ENCODE measurements around the gene ZNF74. TPM values are rescaled to one million over a fixed set of nuclear protein-coding genes. Genes with fewer than 3 reads are reported as not detected.
A peak's percentile ranks its signal among the peaks of the same experiment; 100 is the strongest.
"Not testable (repeated sequence)": the region's sequence is repeated elsewhere in the genome, so short reads cannot be mapped to it uniquely, and the experiment has no call there.

ZNF74 gene
- total RNA-seq, 1 experiment from 2014 or later: 19.5 TPM

GRCh38 chr22:20407829-20408228, 13.9 kb downstream of the ZNF74 start:
- in situ Hi-C loops (cut with HindIII; ENCODE audit: low pct_unique_long_range_greater_than_20kb, low sequenced_read_pairs): no loop called here
- DNase-seq (ENCODE audit: low read depth, low spot score): no peak

DNA sequence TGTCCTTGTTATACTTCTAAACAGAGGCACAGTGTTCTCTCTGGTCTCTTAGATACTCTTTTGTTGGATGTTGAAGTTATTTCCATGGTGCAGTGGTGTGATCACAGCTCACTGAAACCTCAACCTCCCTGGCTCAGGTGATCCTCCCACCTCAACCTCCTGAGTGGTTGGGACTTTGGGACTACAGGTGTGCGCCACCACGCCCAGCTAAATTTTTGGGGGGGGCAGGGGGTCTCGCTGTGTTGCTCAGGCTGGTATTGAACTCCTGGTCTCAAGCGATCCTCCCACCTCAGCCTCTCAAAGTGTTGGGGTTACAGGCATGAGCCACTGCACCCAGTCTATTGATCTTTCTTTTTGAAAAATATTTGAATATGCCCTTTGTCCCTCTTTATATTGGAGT, 14.9 kb downstream of the ZNF74 start:
- in situ Hi-C loops (cut with HindIII; ENCODE audit: low pct_unique_long_range_greater_than_20kb, low sequenced_read_pairs): no loop called here
- DNase-seq (ENCODE audit: low read depth, low spot score): no peak

DNA sequence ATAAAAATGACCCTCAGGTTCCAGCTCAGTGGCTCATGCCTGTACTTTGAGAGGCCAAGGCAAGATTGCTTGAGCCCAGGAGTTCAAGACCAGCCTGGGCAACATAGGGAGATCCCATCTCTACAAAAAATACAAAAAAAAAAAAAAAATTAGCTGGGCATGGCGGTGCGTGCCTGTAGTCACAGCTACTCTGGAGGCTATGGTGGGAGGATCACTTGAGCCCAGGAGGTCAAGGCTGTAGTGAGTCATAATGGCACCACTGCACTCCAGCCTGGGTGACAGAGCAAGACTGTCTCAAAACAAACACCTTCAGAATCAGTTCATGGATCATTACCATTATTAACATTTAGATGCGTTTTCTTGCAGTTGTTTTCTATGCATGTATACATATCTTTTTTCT, 15.4 kb downstream of the ZNF74 start:
- in situ Hi-C loops (cut with HindIII; ENCODE audit: low pct_unique_long_range_greater_than_20kb, low sequenced_read_pairs); DNase-seq (ENCODE audit: low read depth, low spot score): not testable (repeated sequence)

DNA sequence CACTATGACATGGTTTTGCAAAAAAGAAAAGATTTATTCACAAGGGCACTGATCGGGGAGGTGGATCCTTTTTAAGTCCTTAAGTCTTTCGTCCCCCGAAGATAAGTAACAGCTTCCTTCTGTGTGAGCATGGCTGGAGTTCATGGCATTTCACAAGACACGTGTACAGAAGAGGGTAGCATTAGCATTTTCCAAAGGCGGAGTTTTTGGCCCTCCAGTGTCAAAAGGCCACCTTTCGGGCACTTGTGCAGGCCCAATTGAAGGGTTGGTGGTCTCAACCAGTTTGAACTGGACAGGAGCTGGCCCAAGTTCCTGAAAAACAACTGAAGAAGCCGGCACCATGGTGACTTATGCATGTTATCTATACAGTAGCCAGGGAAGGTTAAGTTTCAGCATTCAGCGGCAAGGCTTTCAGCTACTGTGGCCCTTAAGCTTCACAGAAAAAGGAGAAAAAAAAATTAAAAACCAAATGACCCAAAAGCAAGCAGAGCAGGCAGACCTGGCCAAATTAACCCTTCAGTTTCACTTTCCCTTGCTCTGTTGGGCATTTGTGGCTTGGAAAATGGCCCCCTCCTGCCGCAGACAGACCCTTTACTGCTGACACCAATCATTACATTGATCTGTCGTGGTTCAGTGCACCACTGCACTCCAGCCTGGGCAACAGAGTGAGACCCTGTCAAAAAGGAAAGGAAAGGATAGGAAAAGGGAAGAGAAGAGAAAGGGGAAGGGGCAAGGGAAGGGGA, 18.7 kb downstream of the ZNF74 start:
- in situ Hi-C loops (cut with HindIII; ENCODE audit: low pct_unique_long_range_greater_than_20kb, low sequenced_read_pairs): no loop called here
- DNase-seq (ENCODE audit: low read depth, low spot score): no peak

DNA sequence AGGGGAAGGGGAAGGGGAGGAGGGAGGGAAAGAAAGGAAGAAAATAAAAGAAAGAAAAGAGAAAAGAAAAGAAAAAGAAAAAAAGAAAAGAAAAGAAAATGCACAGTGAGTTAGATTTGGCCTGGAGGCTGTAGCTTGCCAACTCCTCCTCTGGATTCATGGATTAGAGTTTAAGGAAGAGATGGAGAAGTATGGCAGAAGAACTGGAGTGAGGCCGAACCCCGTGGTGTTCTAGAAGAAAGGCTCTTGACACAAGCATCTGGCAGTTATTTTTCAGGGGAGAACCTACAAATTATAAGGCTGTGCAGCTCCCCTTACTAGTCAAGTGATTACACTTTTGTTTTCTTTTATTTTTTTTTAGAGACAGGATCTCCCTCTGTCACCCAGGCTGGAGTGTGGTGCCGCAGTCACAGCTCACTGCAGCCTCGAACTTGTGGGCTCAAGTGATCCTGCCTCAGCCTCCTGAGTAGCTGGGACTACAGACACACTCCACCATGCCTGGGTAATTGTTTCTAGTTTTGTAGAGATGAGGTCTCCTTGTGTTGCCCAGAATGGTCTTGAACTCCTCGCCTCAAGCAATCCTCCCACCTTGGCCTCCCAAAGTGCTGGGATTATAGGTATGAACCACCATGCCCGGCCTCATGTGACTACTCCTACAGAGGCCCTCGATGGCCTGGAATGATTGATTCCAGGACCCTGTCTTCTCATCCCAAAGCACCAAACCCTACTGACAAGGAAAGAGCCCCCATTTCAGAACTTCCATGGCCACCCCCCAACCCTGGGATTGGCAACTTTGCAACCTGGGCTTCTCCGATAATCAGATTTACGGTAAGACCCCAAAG, 19.5 kb downstream of the ZNF74 start:
- no peak for DNase-seq (ENCODE audit: low read depth, low spot score)
- in situ Hi-C loops (cut with HindIII; ENCODE audit: low pct_unique_long_range_greater_than_20kb, low sequenced_read_pairs): no loop called here

DNA sequence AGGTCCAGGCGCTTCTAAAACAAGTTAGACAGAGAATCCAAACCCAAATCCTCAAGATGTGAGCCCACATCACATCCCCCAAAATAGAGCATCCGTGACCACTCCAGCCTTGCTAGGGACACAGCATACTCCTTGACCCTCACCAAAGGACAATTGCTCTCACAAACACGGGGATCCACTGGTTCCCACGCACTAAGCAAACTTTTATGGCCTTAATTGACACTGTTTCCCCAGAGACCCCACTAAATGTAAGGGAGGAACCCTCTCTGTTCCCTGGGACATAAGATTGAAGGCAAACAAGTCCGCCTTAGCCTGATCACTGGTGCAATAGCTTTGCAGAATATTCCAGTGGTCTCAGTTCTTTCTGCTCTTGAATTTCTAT, 20.1 kb downstream of the ZNF74 start:
- in situ Hi-C loops (cut with HindIII; ENCODE audit: low pct_unique_long_range_greater_than_20kb, low sequenced_read_pairs): no loop called here
- no peak for DNase-seq (ENCODE audit: low read depth, low spot score)

DNA sequence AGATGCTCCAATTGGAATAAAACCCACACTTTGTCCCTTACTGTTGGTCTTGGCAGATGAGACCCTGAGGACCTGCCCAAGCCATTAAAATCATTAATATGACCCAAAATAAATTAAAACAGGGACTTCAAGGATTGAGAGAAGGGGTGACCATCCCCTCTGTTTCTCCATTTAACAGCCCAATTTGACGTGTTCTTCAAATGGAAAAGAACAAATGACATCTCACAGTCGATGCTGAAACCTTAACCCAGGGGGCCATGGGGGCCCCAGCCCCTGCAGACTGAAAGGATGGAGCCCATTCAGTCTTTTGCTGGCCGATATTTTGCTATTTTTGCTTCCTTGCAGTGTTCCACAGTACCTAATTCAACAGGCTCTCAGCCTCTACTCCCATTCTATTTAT, 20.5 kb downstream of the ZNF74 start:
- DNase-seq (ENCODE audit: low read depth, low spot score): no peak
- in situ Hi-C loops (cut with HindIII; ENCODE audit: low pct_unique_long_range_greater_than_20kb, low sequenced_read_pairs): no loop called here

DNA sequence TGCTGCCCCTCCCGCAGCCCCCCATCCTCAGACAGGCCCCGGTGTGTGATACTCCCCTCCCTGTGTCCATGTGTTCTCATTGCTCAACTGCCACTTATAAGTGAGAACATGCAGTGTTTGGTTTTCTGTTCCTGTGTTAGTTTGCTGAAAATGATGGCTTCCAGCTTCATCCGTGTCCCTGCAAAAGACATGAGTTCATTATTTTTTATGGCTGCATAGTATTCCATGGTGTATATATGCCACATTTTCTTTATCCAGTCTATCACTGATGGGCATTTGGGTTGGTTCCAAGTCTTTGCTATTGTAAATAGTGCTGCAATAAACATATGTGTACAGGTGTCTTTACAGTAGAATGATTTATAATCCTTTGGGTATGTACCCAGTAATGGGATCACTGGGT, 21.3 kb downstream of the ZNF74 start:
- in situ Hi-C loops (cut with HindIII; ENCODE audit: low pct_unique_long_range_greater_than_20kb, low sequenced_read_pairs); DNase-seq (ENCODE audit: low read depth, low spot score): not testable (repeated sequence)

DNA sequence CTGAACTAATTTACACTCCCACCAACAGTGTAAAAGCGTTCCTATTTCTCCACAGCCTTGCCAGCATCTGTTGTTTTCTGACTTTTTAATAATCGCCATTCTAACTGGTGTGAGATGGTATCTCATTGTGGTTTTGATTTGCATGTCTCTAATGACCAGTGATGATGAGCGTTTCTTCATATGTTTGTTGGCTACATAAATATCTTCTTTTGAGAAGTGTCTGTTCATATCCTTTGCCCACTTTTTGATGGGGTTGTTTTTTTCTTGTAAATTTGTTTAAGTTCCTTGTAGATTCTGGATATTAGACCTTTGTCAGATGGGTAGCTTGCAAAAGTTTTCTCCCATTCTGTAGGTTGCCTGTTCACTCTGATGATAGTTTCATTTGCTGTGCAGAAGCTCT, 21.7 kb downstream of the ZNF74 start:
- DNase-seq (ENCODE audit: low read depth, low spot score); in situ Hi-C loops (cut with HindIII; ENCODE audit: low pct_unique_long_range_greater_than_20kb, low sequenced_read_pairs): not testable (repeated sequence)

- in situ Hi-C loops (cut with HindIII; ENCODE audit: low pct_unique_long_range_greater_than_20kb, low sequenced_read_pairs): no loop called here
Measured at GRCh38 chr22:20418211-20418788, 24.3 kb downstream of the ZNF74 start.

GRCh38 chr22:20419664-20419951, 25.7 kb downstream of the ZNF74 start:
- in situ Hi-C loops (cut with HindIII; ENCODE audit: low pct_unique_long_range_greater_than_20kb, low sequenced_read_pairs): no loop called here
- no peak for DNase-seq (ENCODE audit: low read depth, low spot score)

More at GRCh38 chr22:20418211-20418788, 24.3 kb downstream of the ZNF74 start:
- DNase-seq (ENCODE audit: low read depth, low spot score): peak; percentile 82

GRCh38 chr22:20420157-20420842, 26.3 kb downstream of the ZNF74 start:
- in situ Hi-C loops (cut with HindIII; ENCODE audit: low pct_unique_long_range_greater_than_20kb, low sequenced_read_pairs): no loop called here
- DNase-seq (ENCODE audit: low read depth, low spot score): no peak

- in situ Hi-C loops (cut with HindIII; ENCODE audit: low pct_unique_long_range_greater_than_20kb, low sequenced_read_pairs): no loop called here
- no peak for DNase-seq (ENCODE audit: low read depth, low spot score)
Measured at GRCh38 chr22:20421507-20421874, 27.5 kb downstream of the ZNF74 start.

GRCh38 chr22:20422271-20423007, 28.5 kb downstream of the ZNF74 start:
- in situ Hi-C loops (cut with HindIII; ENCODE audit: low pct_unique_long_range_greater_than_20kb, low sequenced_read_pairs): no loop called here
- DNase-seq (ENCODE audit: low read depth, low spot score): no peak

DNA sequence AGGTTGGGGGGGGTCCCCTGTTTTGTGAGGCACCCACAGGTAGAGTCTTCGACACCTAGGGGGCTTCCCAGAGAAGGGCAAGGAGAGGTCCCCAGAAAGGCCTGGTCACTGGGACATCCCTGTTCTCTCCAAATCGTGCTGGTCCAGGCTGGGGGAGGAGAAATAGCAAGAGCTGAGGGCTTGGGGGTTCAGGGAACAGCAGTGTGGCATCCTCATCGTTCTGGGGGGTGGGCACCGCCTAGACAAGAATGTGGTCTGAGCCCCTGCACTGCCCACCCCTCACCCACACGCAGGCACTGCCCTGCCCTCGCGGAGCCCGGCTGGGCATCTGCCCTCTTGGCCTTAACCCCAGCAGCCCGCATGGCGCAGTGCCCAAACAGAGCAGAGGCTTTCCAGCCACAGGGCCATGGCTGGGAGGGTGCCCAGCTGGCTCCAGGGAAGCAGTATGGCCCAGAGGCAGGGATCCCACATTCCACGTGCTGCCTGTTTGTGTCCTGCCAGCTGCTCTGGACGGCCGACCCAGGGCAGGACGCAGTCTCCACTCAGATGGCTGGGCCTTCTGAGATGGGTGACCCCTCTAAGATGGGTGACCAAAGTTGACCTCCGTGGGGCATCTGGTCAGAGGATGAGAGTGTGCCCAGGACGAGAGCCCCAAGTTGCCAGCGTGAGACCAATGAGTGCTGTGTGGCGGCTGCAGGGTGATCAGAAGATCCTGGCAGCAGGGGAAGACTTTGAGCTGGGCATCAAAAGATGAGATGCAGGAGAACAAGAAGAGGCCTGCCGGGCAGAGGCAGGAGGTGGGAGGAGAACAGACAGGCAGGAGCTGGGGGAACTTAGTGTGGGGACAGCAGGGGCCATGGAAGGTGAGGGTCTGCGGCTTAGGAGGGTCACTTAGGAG, 29.3 kb downstream of the ZNF74 start:
- in situ Hi-C loops (cut with HindIII; ENCODE audit: low pct_unique_long_range_greater_than_20kb, low sequenced_read_pairs): no loop called here
- no peak for DNase-seq (ENCODE audit: low read depth, low spot score)

DNA sequence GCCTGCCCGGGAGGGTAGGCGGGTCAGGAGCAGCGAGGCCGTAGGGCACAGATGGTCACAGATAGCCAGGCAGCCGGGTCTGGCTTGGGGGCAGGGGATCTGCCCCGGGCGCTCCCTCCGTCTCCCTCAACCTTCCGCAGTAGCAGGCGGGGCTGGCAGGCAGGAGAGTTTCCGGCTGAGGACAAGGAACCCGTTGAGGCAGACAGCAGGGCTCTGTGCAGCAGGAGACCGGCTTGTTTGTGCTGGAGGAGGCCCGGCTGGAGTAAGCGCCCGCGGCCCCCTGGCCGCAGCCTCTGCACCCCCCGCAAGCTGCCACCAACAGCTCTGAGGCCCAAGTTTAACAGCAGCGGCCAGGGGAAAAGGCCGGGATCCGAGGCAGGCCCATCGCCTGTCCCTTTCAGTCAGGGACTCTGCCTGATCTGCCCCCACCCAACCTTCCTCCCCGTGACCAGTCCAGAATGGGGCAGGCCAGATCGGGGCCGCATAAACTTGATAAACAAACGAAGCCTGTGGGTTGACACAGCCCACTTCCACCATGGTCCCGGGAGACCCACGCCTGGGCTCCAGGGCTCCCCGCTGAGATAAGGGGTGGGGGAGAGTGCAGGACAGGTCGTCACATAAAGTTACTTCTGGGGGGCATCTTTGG, 30.1 kb downstream of the ZNF74 start:
- peak; percentile 91 for DNase-seq (ENCODE audit: low read depth, low spot score)
- in situ Hi-C loops (cut with HindIII; ENCODE audit: low pct_unique_long_range_greater_than_20kb, low sequenced_read_pairs): no loop called here

All from SK-MEL-5 (cell line).